Adrenal gland (tissue), 5 donors: Measurements from ENCODE around the gene TRPV2.

ENCODE experiments used
- POLR2A ChIP-seq, 2 donors: fragments of 450-650 bp; IDR thresholded peaks; one replicate each; pipeline ENCODE4 v1.6.1; 2017; ENCODE audit warnings: antibody characterized with exemption in 2 of 2, mild to moderate bottlenecking in 2 of 2, moderate library complexity in 1 of 2
- TF ChIP-seq, protein P1 (sequence below), 6 experiments: fragments of 450-650 bp in 4 of 6; fragments of 200-600 bp in 2 of 6; sonication (generic) in 1 of 6; IDR thresholded peaks; 1 replicate in 5 of 6; 2 replicates in 1 of 6; pipeline versions ENCODE4 v1.5.1 to v1.8.0; 2016 to 2021; ENCODE audit warnings: antibody characterized with exemption in 6 of 6, mild to moderate bottlenecking in 2 of 6, moderate library complexity in 1 of 6
- donor health status: DM: no; HTN: no; CAD: no.

DNA sequence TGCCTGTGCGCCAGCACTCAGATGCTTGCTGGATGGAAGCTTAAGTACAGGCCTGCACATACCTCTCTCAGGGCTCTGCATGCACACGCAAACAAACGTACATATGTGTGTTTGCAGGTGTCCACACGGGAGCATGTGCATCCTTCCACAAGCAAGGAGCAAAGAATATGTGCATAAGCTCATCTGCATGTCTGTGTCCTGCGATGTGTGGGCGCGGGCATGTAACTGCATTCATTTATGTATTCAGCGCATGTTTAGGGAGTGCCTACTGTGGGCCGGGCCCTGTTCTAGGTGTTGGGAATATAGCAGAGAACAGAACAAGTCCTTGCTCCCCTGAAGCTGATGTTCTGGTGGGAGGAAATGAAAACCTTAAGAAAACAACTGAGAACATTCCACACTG lies 13.7 kb downstream of the TRPV2 start:
- TF ChIP-seq POLR2A (IDR thresholded peaks at IDR 0.05), result no peak
- TF ChIP-seq, protein P1, sequence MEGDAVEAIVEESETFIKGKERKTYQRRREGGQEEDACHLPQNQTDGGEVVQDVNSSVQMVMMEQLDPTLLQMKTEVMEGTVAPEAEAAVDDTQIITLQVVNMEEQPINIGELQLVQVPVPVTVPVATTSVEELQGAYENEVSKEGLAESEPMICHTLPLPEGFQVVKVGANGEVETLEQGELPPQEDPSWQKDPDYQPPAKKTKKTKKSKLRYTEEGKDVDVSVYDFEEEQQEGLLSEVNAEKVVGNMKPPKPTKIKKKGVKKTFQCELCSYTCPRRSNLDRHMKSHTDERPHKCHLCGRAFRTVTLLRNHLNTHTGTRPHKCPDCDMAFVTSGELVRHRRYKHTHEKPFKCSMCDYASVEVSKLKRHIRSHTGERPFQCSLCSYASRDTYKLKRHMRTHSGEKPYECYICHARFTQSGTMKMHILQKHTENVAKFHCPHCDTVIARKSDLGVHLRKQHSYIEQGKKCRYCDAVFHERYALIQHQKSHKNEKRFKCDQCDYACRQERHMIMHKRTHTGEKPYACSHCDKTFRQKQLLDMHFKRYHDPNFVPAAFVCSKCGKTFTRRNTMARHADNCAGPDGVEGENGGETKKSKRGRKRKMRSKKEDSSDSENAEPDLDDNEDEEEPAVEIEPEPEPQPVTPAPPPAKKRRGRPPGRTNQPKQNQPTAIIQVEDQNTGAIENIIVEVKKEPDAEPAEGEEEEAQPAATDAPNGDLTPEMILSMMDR (IDR thresholded peaks at IDR 0.05), result no peak
